K562 (cell line): ENCODE data around the gene GJA10. TPM values are rescaled to one million over a fixed set of nuclear protein-coding genes. Genes with fewer than 3 reads are reported as not detected.
A peak's percentile ranks its signal among the peaks of the same experiment; 100 is the strongest.
"Not testable (repeated sequence)": the region's sequence is repeated elsewhere in the genome, so short reads cannot be mapped to it uniquely, and the experiment has no call there.

ENCODE experiments used
- ATAC-seq: fragments of 200-7000 bp; cut with Tn5 transposase; 3 replicates; pipeline ENCODE4 v1.9.1; 2020; ENCODE audit warnings: moderate library complexity
- BruUV-seq: library from RNA; stranded (reverse); fragments of 400-500 nt; replicated peaks from 2 replicates; lab custom pipeline; 2021; lab: Mats Ljungman, UMichigan
- CTCF ChIA-PET: fragments of 300-600 bp; formaldehyde crosslinking; extraction: SDS; loops from one replicate; lab custom pipeline; 2021; ENCODE audit warnings: low intra/inter-chr PET ratio; lab: Yijun Ruan, JAX
- POLR2A ChIA-PET: fragments of 300-600, 350-650 bp; sonication (Branson Sonifier 250); formaldehyde crosslinking; extraction: SDS; loops from one replicate; lab custom pipeline; 2021; ENCODE audit warnings: antibody characterized with exemption, inconsistent platforms; lab: Yijun Ruan, JAX
- DNase-seq, 4 experiments: peaks; one replicate each; pipeline versions ENCODE4 v3.0.0 to v3.0.0-alpha.2; 2011 to 2018; ENCODE audit warnings: low spot score in 3 of 4, mixed read lengths in 3 of 4; ENCODE audit errors: extremely low read depth in 1 of 4
- FAIRE-seq: peaks from 2 replicates; lab custom pipeline; 2011; peaks lifted over from hg19 to GRCh38; lab: Jason Lieb, UNC
- H2AFZ ChIP-seq: 2 replicates; pipeline ENCODE4 v1.6.0; 2011; ENCODE audit warnings: low read depth, low read length, control low read depth, inconsistent platforms
- H3K27ac ChIP-seq: fragments of 200-600 bp; 3 replicates; pipeline ENCODE4 v1.8.0; 2011; ENCODE audit warnings: low read depth, mild to moderate bottlenecking, control low read depth, inconsistent platforms, low read length, moderate library complexity, mixed read lengths; ENCODE audit errors: extremely low read depth
- H3K27me3 ChIP-seq, 2 experiments: fragments of 300-600 bp in 1 of 2; 2 replicates in 1 of 2; 3 replicates in 1 of 2; pipeline versions ENCODE4 v1.6.0 to v1.8.0; 2011; ENCODE audit warnings: inconsistent platforms in 2 of 2, low read length in 2 of 2, mild to moderate bottlenecking in 1 of 2, mixed read lengths in 1 of 2, moderate library complexity in 1 of 2; ENCODE audit not compliant: control insufficient read depth in 2 of 2, insufficient read depth in 2 of 2
- H3K36me3 ChIP-seq: fragments of 300-600 bp; 3 replicates; pipeline ENCODE4 v1.8.0; 2011; ENCODE audit warnings: mild to moderate bottlenecking, low read length, inconsistent platforms; ENCODE audit not compliant: control insufficient read depth, insufficient read depth
- H3K4me1 ChIP-seq, 2 experiments: fragments of 200-600 bp in 1 of 2; replicated peaks in 1 of 2; 2 replicates in 1 of 2; 3 replicates in 1 of 2; pipeline versions ENCODE4 v1.5.1 to v1.8.0; 2011; ENCODE audit warnings: inconsistent platforms in 2 of 2, low read length in 2 of 2, mild to moderate bottlenecking in 1 of 2, mixed read lengths in 1 of 2, moderate library complexity in 1 of 2; ENCODE audit not compliant: control insufficient read depth in 2 of 2, insufficient read depth in 2 of 2
- H3K4me2 ChIP-seq: 2 replicates; pipeline ENCODE4 v1.6.1; 2011; ENCODE audit warnings: low read length, control low read depth, inconsistent platforms, mixed read lengths; ENCODE audit not compliant: insufficient read depth
- H3K4me3 ChIP-seq: fragments of 200-600 bp; sonication (generic), shearing (Covaris generic); 2 replicates; pipeline ENCODE4 v1.5.1; 2016; ENCODE audit warnings: control low read depth, inconsistent platforms
- H3K79me2 ChIP-seq: fragments of 200-600 bp; 3 replicates; pipeline ENCODE4 v1.8.0; 2011; ENCODE audit warnings: low read length, inconsistent platforms; ENCODE audit not compliant: control insufficient read depth, insufficient read depth
- H3K9ac ChIP-seq, 2 experiments: 2 replicates each; pipeline versions ENCODE4 v1.6.0 to v1.6.1; 2011; ENCODE audit warnings: low read depth in 2 of 2, low read length in 2 of 2, control low read depth in 1 of 2, inconsistent platforms in 1 of 2, mild to moderate bottlenecking in 1 of 2, mixed read lengths in 1 of 2; ENCODE audit not compliant: insufficient read depth in 1 of 2
- H3K9me1 ChIP-seq: one replicate; pipeline ENCODE4 v1.6.0; 2011; ENCODE audit warnings: inconsistent platforms, mild to moderate bottlenecking, low read length, moderate library complexity; ENCODE audit not compliant: control insufficient read depth, insufficient read depth
- H3K9me3 ChIP-seq: replicated peaks from 2 replicates; pipeline ENCODE4 v1.5.1; 2011; ENCODE audit warnings: low read depth, low read length, inconsistent platforms; ENCODE audit not compliant: control insufficient read depth, insufficient read depth
- H4K20me1 ChIP-seq: replicated peaks from 2 replicates; pipeline ENCODE4 v1.6.1; 2011; ENCODE audit warnings: low read length, inconsistent platforms, mixed read lengths; ENCODE audit not compliant: control insufficient read depth, insufficient read depth
- NFIC ChIP-seq: fragments of 450-650 bp; IDR thresholded peaks from 2 replicates; pipeline ENCODE4 v1.6.1; 2017; ENCODE audit warnings: mild to moderate bottlenecking, inconsistent platforms
- RAD21 ChIP-seq, 2 experiments: fragments of 250-450 bp in 1 of 2; fragments of 450-650 bp in 1 of 2; sonication (Bioruptor Pico) in 1 of 2; formaldehyde crosslinking in 1 of 2; IDR thresholded peaks in 1 of 2; conservative IDR thresholded peaks in 1 of 2; 2 replicates each; pipeline versions ENCODE4 v1.4.0 to v1.8.0; 2020 to 2022; ENCODE audit warnings: mild to moderate bottlenecking in 2 of 2, moderate library complexity in 1 of 2
- ZNF121 ChIP-seq: sonication (generic); formaldehyde crosslinking; conservative IDR thresholded peaks from 2 replicates; pipeline ENCODE4 v1.8.0; 2022; ENCODE audit warnings: missing genetic modification reagents
- WGBS: fragments of 100-300 bp; shearing (Covaris generic); methylation state at CpG from one replicate; pipeline ENCODE4 v1.1.6; 2016; ENCODE audit warnings: low coverage, mixed read lengths; ENCODE audit not compliant: insufficient coverage; ENCODE audit errors: missing lambda C conversion rate; 5-methylcytosine and 5-hydroxymethylcytosine counted together
- in situ Hi-C: fragments of 300-500 bp; cut with MboI; formaldehyde crosslinking; loops from 4 replicates; pipeline ENCODE4 v1.15.0; 2018; ENCODE audit warnings: inconsistent platforms, mixed read lengths
- intact Hi-C: fragments of 100-400 bp; cut with micrococcal nuclease; formaldehyde crosslinking; loops from 2 replicates; pipeline ENCODE4 v1.14.2; 2022
- polyA plus RNA-seq, 8 experiments: library from polyadenylated mRNA; depleted of rRNA in 4 of 8; stranded (reverse) in 5 of 8; unstranded in 3 of 8; fragments of >200 nt; fragmentation: Nextera tagmentation in 2 of 8; fragmentation: Illumina TruSeq in 1 of 8; extraction: Ambion mirVana in 2 of 8; extraction: Trizol in 1 of 8; gene quantifications; 2 replicates each; pipeline versions ENCODE4 v1.2.1 to v1.2.3, GENCODE V29; 2011 to 2014; ENCODE audit warnings: inconsistent platforms in 1 of 8, missing spikeins in 1 of 8
- total RNA-seq, 7 experiments: library from RNA; depleted of rRNA in 6 of 7; stranded (reverse); fragments of >200 nt in 6 of 7; fragmentation: Illumina TruSeq in 2 of 7; extraction: Trizol in 2 of 7; gene quantifications; 2 replicates each; pipeline versions ENCODE4 v1.2.1 to v1.2.3, GENCODE V29; 2011 to 2021; ENCODE audit warnings: low replicate concordance in 1 of 7
- TF ChIP-seq, protein P1 (sequence below), 3 experiments: IDR thresholded peaks in 2 of 3; conservative IDR thresholded peaks in 1 of 3; 2 replicates each; pipeline ENCODE4 v1.5.1; 2011 to 2012; ENCODE audit warnings: low read length in 3 of 3, mild to moderate bottlenecking in 3 of 3, control low read depth in 2 of 3, improper control_type of control experiment in 1 of 3, inconsistent platforms in 1 of 3, low read depth in 1 of 3, mixed read lengths in 1 of 3, moderate library complexity in 1 of 3; ENCODE audit not compliant: insufficient read depth in 2 of 3

Gene GJA10
- total and polyA plus RNA-seq, 9 of the 15 experiments (the other 6 are each of a cell fraction or from before 2014, with no cell fraction given): not detected

DNA sequence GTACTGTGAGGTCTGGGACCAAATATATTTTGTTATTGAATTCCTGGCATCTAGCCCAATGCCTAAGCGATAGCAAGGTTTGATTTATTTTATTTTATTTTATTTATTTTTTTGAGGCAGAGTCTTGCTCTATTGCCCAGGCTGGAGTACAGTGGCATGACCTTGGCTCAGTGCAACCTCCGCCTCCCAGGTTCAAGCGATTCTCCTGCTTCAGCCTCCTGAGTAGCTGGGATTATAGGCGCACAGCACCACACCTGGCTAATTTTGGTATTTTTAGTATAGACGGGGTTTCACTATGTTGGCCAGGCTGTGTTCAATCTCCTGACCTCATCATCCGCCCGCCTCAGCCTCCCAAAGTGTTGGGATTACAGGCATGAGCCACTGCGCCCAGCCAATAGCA is 1.7 kb upstream of the GJA10 start:
- FAIRE-seq, H2AFZ ChIP-seq, intact Hi-C loops, H3K9ac ChIP-seq, H3K27ac ChIP-seq, H3K9me3 ChIP-seq, H3K4me2 ChIP-seq, in situ Hi-C loops, H3K36me3 ChIP-seq, H4K20me1 ChIP-seq, H3K79me2 ChIP-seq, BruUV-seq, CTCF ChIA-PET, H3K4me1 ChIP-seq, H3K9me1 ChIP-seq, H3K4me3 ChIP-seq: not testable (repeated sequence)
- WGBS: 8% methylated on average over 8 of the region's 8 CpGs
- DNase-seq (peak in 1 of 4 experiments; percentile 19), ATAC-seq (peak; percentile 73)
- POLR2A ChIA-PET: interaction anchor here (0.6 kb wide), 1 partner anchor 279 kb away, joined by 3 read pairs; no protein-coding TSS in a partner anchor
- H3K27me3 ChIP-seq: peaks cover 2 to 14% of the 10 kb centered on the region in 2 experiments; a peak in 3 of 5 replicates
- TF ChIP-seq ZNF121 (CRISPR knock-in tag): peak; percentile 57; the same call in 1 of the 2 replicates
- peak in 1 of 2 experiments; percentile 42; a peak in 1 of 4 replicates for TF ChIP-seq RAD21 (CRISPR knock-in tag; conservative IDR thresholded peaks at IDR 0.05 in 1 of 2, IDR thresholded peaks at IDR 0.05 in 1 of 2)
- TF ChIP-seq NFIC: peak; percentile 58
- TF ChIP-seq, protein P1, sequence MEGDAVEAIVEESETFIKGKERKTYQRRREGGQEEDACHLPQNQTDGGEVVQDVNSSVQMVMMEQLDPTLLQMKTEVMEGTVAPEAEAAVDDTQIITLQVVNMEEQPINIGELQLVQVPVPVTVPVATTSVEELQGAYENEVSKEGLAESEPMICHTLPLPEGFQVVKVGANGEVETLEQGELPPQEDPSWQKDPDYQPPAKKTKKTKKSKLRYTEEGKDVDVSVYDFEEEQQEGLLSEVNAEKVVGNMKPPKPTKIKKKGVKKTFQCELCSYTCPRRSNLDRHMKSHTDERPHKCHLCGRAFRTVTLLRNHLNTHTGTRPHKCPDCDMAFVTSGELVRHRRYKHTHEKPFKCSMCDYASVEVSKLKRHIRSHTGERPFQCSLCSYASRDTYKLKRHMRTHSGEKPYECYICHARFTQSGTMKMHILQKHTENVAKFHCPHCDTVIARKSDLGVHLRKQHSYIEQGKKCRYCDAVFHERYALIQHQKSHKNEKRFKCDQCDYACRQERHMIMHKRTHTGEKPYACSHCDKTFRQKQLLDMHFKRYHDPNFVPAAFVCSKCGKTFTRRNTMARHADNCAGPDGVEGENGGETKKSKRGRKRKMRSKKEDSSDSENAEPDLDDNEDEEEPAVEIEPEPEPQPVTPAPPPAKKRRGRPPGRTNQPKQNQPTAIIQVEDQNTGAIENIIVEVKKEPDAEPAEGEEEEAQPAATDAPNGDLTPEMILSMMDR (IDR thresholded peaks at IDR 0.05 in 2 of 3, conservative IDR thresholded peaks at IDR 0.05 in 1 of 3; ENCODE audit: insufficient read depth in 2 of 3, low read depth in 1 of 3, low read length in 3 of 3): peak; percentile 29 to 38 (median 30); a peak in 4 of 6 replicates
